ENCODE measurements around the gene KDM4F.

KDM4F gene

GRCh38 chr11:95059046-95059445, 9.8 kb downstream of the KDM4F start:
- TF ChIP-seq, protein P1, sequence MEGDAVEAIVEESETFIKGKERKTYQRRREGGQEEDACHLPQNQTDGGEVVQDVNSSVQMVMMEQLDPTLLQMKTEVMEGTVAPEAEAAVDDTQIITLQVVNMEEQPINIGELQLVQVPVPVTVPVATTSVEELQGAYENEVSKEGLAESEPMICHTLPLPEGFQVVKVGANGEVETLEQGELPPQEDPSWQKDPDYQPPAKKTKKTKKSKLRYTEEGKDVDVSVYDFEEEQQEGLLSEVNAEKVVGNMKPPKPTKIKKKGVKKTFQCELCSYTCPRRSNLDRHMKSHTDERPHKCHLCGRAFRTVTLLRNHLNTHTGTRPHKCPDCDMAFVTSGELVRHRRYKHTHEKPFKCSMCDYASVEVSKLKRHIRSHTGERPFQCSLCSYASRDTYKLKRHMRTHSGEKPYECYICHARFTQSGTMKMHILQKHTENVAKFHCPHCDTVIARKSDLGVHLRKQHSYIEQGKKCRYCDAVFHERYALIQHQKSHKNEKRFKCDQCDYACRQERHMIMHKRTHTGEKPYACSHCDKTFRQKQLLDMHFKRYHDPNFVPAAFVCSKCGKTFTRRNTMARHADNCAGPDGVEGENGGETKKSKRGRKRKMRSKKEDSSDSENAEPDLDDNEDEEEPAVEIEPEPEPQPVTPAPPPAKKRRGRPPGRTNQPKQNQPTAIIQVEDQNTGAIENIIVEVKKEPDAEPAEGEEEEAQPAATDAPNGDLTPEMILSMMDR (IDR thresholded peaks at IDR 0.05; ENCODE audit: control extremely low read depth, extremely low read depth, low read depth, missing control alignments) = no peak
- DNase-seq (ENCODE audit: extremely low spot score) = no peak
- ChIA-PET CTCF (interaction anchor here (0.8 to 5.4 kb wide), 2 partner anchors 10 to 46 kb away, joined by 3 to 56 read pairs; partner anchors contain the start of gene SRSF8), POLR2A (no interaction called here)

GRCh38 chr11:95065336-95065735, 16.1 kb downstream of the KDM4F start:
- no peak for DNase-seq (ENCODE audit: extremely low spot score)

DNA sequence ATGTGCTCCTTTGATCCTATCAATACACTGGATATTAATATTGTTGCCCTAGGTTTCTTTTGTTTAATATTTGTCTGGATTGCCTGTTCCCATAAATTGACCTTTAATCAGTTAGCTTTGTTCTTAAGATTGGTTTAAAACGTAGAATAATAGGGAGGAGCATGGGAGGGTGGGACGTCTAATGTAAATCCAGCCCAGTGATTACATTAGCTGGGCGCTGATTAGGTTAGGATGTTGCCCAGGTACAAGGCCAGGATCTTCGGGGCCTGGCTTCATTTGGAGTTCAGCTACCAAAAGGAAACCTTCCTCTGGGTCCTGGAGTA, 17.5 kb downstream of the KDM4F start, which contains the start of gene SRSF8:
Gene SRSF8, plus strand, starts transcription at position 204 of the 323 bp plus-strand sequence. CDS start 308 bp downstream, outside the sequence.
- TF ChIP-seq, protein P1 (IDR thresholded peaks at IDR 0.05; ENCODE audit: control extremely low read depth, extremely low read depth, low read depth, missing control alignments) = no peak
- ChIA-PET CTCF (interaction anchor here (0.8 to 21.2 kb wide), 24 partner anchors 9 to 1277 kb away, joined by 3 to 306 read pairs (median 4); partner anchors contain the start of genes CWC15, ENDOD1, KDM4F and MAML2), POLR2A (interaction anchor here (0.6 to 1.8 kb wide), 5 partner anchors 9 to 636 kb away, joined by 4 to 7 read pairs (median 4); partner anchors contain the start of gene ENDOD1)
- no peak for DNase-seq (ENCODE audit: extremely low spot score)

More at GRCh38 chr11:95065336-95065735, 16.1 kb downstream of the KDM4F start:
- ChIA-PET POLR2A (no interaction called here), CTCF (interaction anchor here (1.5 to 21.2 kb wide), 3 partner anchors 16 to 86 kb away, joined by 5 to 306 read pairs (median 139); partner anchors contain the start of gene ENDOD1)
- TF ChIP-seq, protein P1 (IDR thresholded peaks at IDR 0.05; ENCODE audit: control extremely low read depth, extremely low read depth, low read depth, missing control alignments) = no peak

DNA sequence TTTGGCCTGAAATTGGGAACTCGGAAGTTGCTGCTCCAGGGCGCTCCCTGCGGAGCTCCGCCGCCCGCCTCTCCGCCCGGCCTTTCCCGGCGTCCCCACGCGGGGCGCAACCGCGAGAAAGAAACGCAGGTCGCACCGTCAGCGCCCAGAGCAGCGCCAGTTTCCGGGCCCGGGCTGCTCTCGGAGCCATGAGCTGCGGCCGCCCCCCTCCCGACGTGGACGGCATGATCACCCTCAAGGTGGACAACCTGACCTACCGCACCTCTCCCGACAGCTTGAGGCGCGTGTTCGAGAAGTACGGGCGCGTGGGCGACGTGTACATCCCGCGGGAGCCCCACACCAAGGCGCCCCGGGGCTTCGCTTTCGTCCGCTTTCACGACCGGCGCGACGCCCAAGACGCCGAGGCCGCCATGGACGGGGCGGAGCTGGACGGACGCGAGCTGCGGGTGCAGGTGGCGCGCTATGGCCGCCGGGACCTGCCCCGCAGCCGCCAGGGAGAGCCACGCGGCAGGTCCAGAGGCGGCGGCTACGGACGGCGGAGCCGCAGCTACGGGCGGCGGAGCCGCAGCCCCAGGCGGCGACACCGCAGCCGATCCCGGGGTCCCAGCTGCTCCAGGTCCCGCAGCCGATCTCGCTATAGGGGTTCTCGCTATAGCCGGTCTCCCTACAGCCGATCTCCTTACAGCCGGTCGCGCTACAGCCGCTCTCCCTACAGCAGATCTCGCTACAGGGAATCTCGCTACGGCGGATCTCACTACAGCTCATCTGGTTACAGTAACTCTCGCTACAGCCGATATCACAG, 18.0 kb downstream of the KDM4F start:
- DNase-seq (ENCODE audit: extremely low spot score) = peak; percentile 58
- CTCF ChIA-PET = interaction anchor here (0.8 to 21.2 kb wide), 27 partner anchors 10 to 1276 kb away, joined by 3 to 306 read pairs (median 4); partner anchors contain the start of genes CWC15, ENDOD1, KDM4D and KDM4F

GRCh38 chr11:95067841-95068219, 18.6 kb downstream of the KDM4F start:
- ChIA-PET POLR2A (interaction anchor here (0.5 to 1.8 kb wide), 5 partner anchors 10 to 1357 kb away, joined by 3 to 7 read pairs (median 4); partner anchors contain the start of gene ENDOD1), CTCF (interaction anchor here (1.0 to 21.2 kb wide), 19 partner anchors 10 to 1275 kb away, joined by 3 to 306 read pairs (median 5); partner anchors contain the start of genes CWC15, ENDOD1, KDM4D and KDM4F)
- TF ChIP-seq, protein P1 (IDR thresholded peaks at IDR 0.05; ENCODE audit: control extremely low read depth, extremely low read depth, low read depth, missing control alignments) = no peak
- DNase-seq (ENCODE audit: extremely low spot score) = no peak

More for the DNA sequence above, 18.0 kb downstream of the KDM4F start:
- TF ChIP-seq, protein P1 (IDR thresholded peaks at IDR 0.05; ENCODE audit: control extremely low read depth, extremely low read depth, low read depth, missing control alignments) = peak; percentile 47
- POLR2A ChIA-PET = interaction anchor here (0.5 to 1.8 kb wide), 7 partner anchors 9 to 1357 kb away, joined by 3 to 7 read pairs (median 4); partner anchors contain the start of gene ENDOD1

DNA sequence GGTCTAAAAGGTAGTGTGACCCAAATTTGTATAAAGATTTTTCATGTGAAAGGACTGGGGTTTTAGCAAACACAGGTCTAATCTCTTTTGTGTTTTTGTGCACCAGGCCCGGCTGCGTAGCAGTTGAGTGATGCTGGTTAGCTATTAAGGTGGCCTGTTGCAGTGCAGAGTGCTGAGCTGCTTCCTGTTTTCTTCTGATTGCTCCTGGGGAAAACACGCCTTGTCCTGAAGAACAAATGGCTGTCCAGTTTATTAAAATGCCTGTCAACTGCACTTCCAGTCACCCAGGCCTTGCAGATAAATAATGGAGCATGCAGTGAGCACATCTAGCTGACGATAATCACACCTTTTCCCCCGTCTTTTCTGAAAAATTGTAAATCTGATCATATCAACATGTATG, 19.3 kb downstream of the KDM4F start:
- DNase-seq (ENCODE audit: extremely low spot score) = peak; percentile 61
- TF ChIP-seq, protein P1 (IDR thresholded peaks at IDR 0.05; ENCODE audit: control extremely low read depth, extremely low read depth, low read depth, missing control alignments) = no peak
- POLR2A ChIA-PET = interaction anchor here (0.7 to 1.5 kb wide), 2 partner anchors 25 to 29 kb away, joined by 3 to 4 read pairs; no protein-coding TSS in a partner anchor
- CTCF ChIA-PET = interaction anchor here (1.0 to 21.2 kb wide), 12 partner anchors 11 to 186 kb away, joined by 3 to 306 read pairs (median 10); partner anchors contain the start of genes CWC15, ENDOD1, KDM4D and KDM4F

All from GM10248 (cell line).